ENCODE measurements around the gene KCNQ5. TPM values are rescaled to one million over a fixed set of nuclear protein-coding genes. Genes with fewer than 3 reads are reported as not detected.

KCNQ5 gene
- total and polyA plus RNA-seq, 4 donors: 0.15 to 8.1 (median 2.4) TPM

DNA sequence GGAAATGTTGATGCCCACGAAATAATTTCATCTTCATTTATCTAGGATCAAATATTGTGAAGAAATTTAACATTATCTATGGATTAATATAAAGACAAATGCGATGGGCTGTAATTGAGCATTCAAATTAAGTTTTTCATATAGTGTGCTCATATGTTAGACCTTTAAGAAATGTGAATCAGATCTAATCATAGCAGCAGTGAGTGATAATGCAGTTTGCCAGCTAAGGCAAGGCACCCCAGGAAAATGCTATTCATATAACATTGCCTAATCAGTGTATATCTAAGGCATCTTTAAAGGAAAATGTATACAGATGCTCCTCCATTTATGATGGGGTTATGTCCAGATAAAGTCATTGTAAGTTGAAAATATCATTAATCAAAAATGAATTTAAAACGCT is 135.2 kb downstream of the KCNQ5 start:
- H3K36me3 ChIP-seq (ENCODE audit: control insufficient read depth in 1 of 2, insufficient read depth in 2 of 2, low read length in 1 of 2): no peaks in the 10 kb centered on the region
- peaks cover 3 to 7% of the 10 kb centered on the region in 2 donors for H3K4me1 ChIP-seq (ENCODE audit: control insufficient read depth in 1 of 2, insufficient read depth in 2 of 2, low read length in 2 of 2)
- DNase-seq (no peak), ATAC-seq (ENCODE audit: low FRiP score) (no peak)
- intact Hi-C loops (cut with DNase I): loop anchor here in 1 of 2 donors (5.0 kb wide), 1 partner anchor 135 kb away; the partner anchor contains the start of gene KCNQ5
- H3K4me3 ChIP-seq (ENCODE audit: low read length in 2 of 2): no peak overlapping the region
- 95% methylated on average over 3 of the region's 3 CpGs for WGBS, 2 donors
- H3K27ac ChIP-seq (ENCODE audit: low read depth in 1 of 2, low read length in 2 of 2): no peak overlapping the region
- H3K27me3 ChIP-seq (ENCODE audit: control insufficient read depth in 1 of 2, insufficient read depth in 2 of 2, low read length in 1 of 2): no peaks in the 10 kb centered on the region
- H3K9me3 ChIP-seq (ENCODE audit: control insufficient read depth, low read length): no peaks in the 10 kb centered on the region

- 90 to 100% methylated on average over 1 of the region's 1 CpG for WGBS, 2 donors
- DNase-seq: no peak
- Histone ChIP-seq H3K4me1 (ENCODE audit: control insufficient read depth in 1 of 2, insufficient read depth in 2 of 2, low read length in 2 of 2) (peaks cover 3 to 7% of the 10 kb centered on the region in 2 donors), H3K9me3 (ENCODE audit: control insufficient read depth, low read length) (no peaks in the 10 kb centered on the region), H3K27me3 (ENCODE audit: control insufficient read depth in 1 of 2, insufficient read depth in 2 of 2, low read length in 1 of 2) (no peaks in the 10 kb centered on the region), H3K36me3 (ENCODE audit: control insufficient read depth in 1 of 2, insufficient read depth in 2 of 2, low read length in 1 of 2) (no peaks in the 10 kb centered on the region), H3K27ac (ENCODE audit: low read depth in 1 of 2, low read length in 2 of 2) (no peak overlapping the region), H3K4me3 (ENCODE audit: low read length in 2 of 2) (no peak overlapping the region)
- ATAC-seq (ENCODE audit: low FRiP score): no peak
- intact Hi-C loops (cut with DNase I): loop anchor here in 1 of 2 donors (5.0 kb wide), 1 partner anchor 136 kb away; the partner anchor contains the start of gene KCNQ5
Measured at GRCh38 chr6:72757926-72758325, 136.1 kb downstream of the KCNQ5 start.

GRCh38 chr6:72758901-72759300 is 137.0 kb downstream of the KCNQ5 start:
- Histone ChIP-seq H3K4me1 (ENCODE audit: control insufficient read depth in 1 of 2, insufficient read depth in 2 of 2, low read length in 2 of 2) (peaks cover 3 to 7% of the 10 kb centered on the region in 2 donors), H3K27ac (ENCODE audit: low read depth in 1 of 2, low read length in 2 of 2) (no peak overlapping the region), H3K4me3 (ENCODE audit: low read length in 2 of 2) (no peak overlapping the region), H3K9me3 (ENCODE audit: control insufficient read depth, low read length) (no peaks in the 10 kb centered on the region), H3K36me3 (ENCODE audit: control insufficient read depth in 1 of 2, insufficient read depth in 2 of 2, low read length in 1 of 2) (no peaks in the 10 kb centered on the region), H3K27me3 (ENCODE audit: control insufficient read depth in 1 of 2, insufficient read depth in 2 of 2, low read length in 1 of 2) (no peaks in the 10 kb centered on the region)
- intact Hi-C loops (cut with DNase I): loop anchor here in 1 of 2 donors (5.0 kb wide), 1 partner anchor 137 kb away; the partner anchor contains the start of gene KCNQ5
- 62 to 72% methylated on average over 2 of the region's 2 CpGs for WGBS, 2 donors
- no peak for ATAC-seq (ENCODE audit: low FRiP score)
- no peak for DNase-seq

DNA sequence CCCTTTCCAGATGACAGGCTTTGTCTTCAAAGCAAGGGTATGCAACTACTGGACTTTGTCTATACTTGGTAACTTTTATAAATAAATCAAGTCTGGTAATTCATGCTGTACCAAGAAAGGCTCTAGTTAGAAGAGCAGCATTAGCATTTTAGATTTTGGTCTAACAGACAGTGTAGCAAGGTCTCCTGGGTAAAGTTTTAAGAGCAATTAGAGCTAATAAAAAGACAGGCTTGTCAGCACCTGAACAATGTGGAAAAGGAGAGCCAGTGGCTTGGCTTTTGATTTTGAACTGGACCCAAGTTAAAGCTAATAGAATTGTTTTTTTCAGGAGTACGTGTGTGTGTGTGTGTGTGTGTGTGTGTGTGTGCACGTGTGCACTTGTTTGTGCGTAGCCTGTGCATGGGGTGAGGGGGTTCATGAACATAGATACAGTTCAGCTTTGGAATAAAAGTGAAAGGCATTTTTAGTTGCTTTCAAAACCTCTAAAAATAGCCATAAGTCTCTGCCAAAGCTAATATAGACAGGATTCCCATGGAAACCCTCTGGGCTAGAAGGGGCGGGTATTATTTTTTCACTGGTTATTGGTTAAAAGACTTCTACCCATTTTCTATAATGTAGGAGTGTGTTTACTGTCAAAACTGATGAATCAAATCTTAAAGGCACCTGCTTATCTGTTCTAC is 138.4 kb downstream of the KCNQ5 start:
- H3K27ac ChIP-seq (ENCODE audit: low read depth in 1 of 2, low read length in 2 of 2): peak overlapping the region; percentile 36 to 43

DNA sequence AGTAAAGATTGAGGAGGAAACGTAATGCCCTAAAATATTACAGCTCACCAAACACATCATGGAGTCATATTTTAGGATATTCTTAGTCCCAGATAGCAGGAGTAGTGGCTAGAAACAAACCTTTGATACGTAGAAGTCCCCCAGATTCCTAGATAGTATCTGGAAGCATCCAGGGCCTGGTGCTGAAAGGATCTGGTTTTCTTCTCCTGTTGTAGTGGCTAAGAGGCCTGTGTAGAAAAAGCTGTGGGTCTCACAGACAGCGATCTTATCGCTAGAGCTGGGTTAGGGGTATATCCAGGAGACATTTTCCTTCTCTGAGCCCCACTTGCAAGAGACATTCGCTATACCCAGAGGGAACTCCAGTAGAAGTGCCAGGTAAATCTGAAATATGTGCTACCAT is 139.9 kb downstream of the KCNQ5 start:
- WGBS, 2 donors: 63 to 67% methylated on average over 5 of the region's 5 CpGs
- ATAC-seq (ENCODE audit: low FRiP score) (no peak), DNase-seq (no peak)
- no peaks in the 10 kb centered on the region for H3K9me3 ChIP-seq (ENCODE audit: control insufficient read depth, low read length)
- H3K4me1 ChIP-seq (ENCODE audit: control insufficient read depth in 1 of 2, insufficient read depth in 2 of 2, low read length in 2 of 2): peaks cover 3 to 7% of the 10 kb centered on the region in 2 donors
- intact Hi-C loops (cut with DNase I): no loop called here
- H3K36me3 ChIP-seq (ENCODE audit: control insufficient read depth in 1 of 2, insufficient read depth in 2 of 2, low read length in 1 of 2): no peaks in the 10 kb centered on the region
- H3K27ac ChIP-seq (ENCODE audit: low read depth in 1 of 2, low read length in 2 of 2): no peak overlapping the region
- H3K27me3 ChIP-seq (ENCODE audit: control insufficient read depth in 1 of 2, insufficient read depth in 2 of 2, low read length in 1 of 2): no peaks in the 10 kb centered on the region
- H3K4me3 ChIP-seq (ENCODE audit: low read length in 2 of 2): no peak overlapping the region

More for the DNA sequence above, 138.4 kb downstream of the KCNQ5 start:
- peak overlapping the region; percentile 21 to 40 for H3K4me3 ChIP-seq (ENCODE audit: low read length in 2 of 2)
- no peaks in the 10 kb centered on the region for H3K9me3 ChIP-seq (ENCODE audit: control insufficient read depth, low read length)
- DNase-seq: no peak
- peaks cover 3 to 7% of the 10 kb centered on the region in 2 donors for H3K4me1 ChIP-seq (ENCODE audit: control insufficient read depth in 1 of 2, insufficient read depth in 2 of 2, low read length in 2 of 2)
- intact Hi-C loops (cut with DNase I): no loop called here
- no peaks in the 10 kb centered on the region for H3K36me3 ChIP-seq (ENCODE audit: control insufficient read depth in 1 of 2, insufficient read depth in 2 of 2, low read length in 1 of 2)
- no peaks in the 10 kb centered on the region for H3K27me3 ChIP-seq (ENCODE audit: control insufficient read depth in 1 of 2, insufficient read depth in 2 of 2, low read length in 1 of 2)
- 0 to 6% methylated on average over 4 of the region's 4 CpGs for WGBS, 2 donors
- ATAC-seq (ENCODE audit: low FRiP score): peak; percentile 56

DNA sequence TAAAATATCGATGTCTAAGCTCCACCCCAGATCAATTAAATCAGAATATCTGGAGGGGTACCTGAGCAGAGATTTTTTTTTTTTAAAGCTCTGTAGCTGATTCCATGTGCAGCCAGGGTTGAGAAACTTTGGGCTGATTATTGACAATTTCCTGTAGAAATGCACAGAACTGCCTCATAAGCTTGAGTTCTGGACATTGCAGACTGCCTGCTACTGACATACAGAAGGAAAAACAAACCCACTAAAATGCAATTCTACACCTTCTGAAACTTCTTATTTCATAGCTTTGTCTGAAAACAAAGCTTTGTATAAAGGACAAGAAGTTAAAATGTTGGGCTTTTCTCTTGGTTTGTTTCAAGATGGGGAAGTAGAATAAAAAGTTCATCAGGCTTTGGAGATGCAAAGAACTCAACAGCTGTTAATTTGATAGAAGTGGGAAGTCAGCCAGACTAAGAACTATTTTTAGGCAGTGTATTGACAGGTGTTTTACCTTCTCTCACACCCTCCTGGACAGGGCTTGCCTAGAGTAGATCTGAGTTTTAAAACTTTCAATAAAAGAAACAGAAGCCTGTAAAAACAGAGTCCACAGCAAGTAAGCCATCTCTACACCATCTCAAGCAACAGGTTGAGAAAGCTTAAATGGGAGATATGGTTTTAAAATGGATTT is 147.7 kb downstream of the KCNQ5 start:
- DNase-seq (no peak), ATAC-seq (ENCODE audit: low FRiP score) (no peak)
- no peaks in the 10 kb centered on the region for H3K27me3 ChIP-seq (ENCODE audit: control insufficient read depth in 1 of 2, insufficient read depth in 2 of 2, low read length in 1 of 2)
- H3K9me3 ChIP-seq (ENCODE audit: control insufficient read depth, low read length): no peaks in the 10 kb centered on the region
- 97 to 98% methylated on average over 1 of the region's 1 CpG for WGBS, 2 donors
- H3K36me3 ChIP-seq (ENCODE audit: control insufficient read depth in 1 of 2, insufficient read depth in 2 of 2, low read length in 1 of 2): no peaks in the 10 kb centered on the region
- no peaks in the 10 kb centered on the region for H3K4me1 ChIP-seq (ENCODE audit: control insufficient read depth in 1 of 2, insufficient read depth in 2 of 2, low read length in 2 of 2)
- H3K27ac ChIP-seq (ENCODE audit: low read depth in 1 of 2, low read length in 2 of 2): no peak overlapping the region
- intact Hi-C loops (cut with DNase I): no loop called here
- H3K4me3 ChIP-seq (ENCODE audit: low read length in 2 of 2): no peak overlapping the region

DNA sequence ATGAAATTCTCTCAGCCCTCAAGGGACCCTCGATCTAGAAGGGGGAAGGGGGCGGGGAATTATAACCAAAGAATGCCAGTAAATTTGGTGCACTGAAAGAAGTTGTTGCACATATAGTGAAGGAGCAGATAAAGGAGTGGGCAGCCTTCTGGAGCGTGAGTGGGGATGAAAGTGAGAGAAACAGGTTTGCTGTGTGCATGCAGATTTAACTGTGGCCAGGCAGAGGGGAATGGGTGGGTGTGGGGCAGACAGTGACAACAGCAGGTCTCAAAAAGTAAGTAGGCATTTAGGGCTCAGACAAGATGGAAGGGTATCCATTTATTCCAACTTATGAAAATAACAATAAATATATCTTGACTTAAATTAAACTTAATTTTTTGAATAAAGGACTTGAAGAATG is 149.1 kb downstream of the KCNQ5 start:
- intact Hi-C loops (cut with DNase I): no loop called here

GRCh38 chr6:72776456-72776855 is 154.6 kb downstream of the KCNQ5 start:
- no peak overlapping the region for H3K27ac ChIP-seq (ENCODE audit: low read depth in 1 of 2, low read length in 2 of 2)
- H3K4me1 ChIP-seq (ENCODE audit: control insufficient read depth in 1 of 2, insufficient read depth in 2 of 2, low read length in 2 of 2): no peaks in the 10 kb centered on the region
- DNase-seq (no peak), ATAC-seq (ENCODE audit: low FRiP score) (no peak)
- intact Hi-C loops (cut with DNase I): no loop called here
- no peaks in the 10 kb centered on the region for H3K9me3 ChIP-seq (ENCODE audit: control insufficient read depth, low read length)
- no peaks in the 10 kb centered on the region for H3K27me3 ChIP-seq (ENCODE audit: control insufficient read depth in 1 of 2, insufficient read depth in 2 of 2, low read length in 1 of 2)
- WGBS, 2 donors: 100% methylated on average over 1 of the region's 1 CpG
- no peak overlapping the region for H3K4me3 ChIP-seq (ENCODE audit: low read length in 2 of 2)
- H3K36me3 ChIP-seq (ENCODE audit: control insufficient read depth in 1 of 2, insufficient read depth in 2 of 2, low read length in 1 of 2): no peaks in the 10 kb centered on the region

More for the DNA sequence above, 149.1 kb downstream of the KCNQ5 start:
- H3K36me3 ChIP-seq (ENCODE audit: control insufficient read depth in 1 of 2, insufficient read depth in 2 of 2, low read length in 1 of 2): no peaks in the 10 kb centered on the region
- no peaks in the 10 kb centered on the region for H3K27me3 ChIP-seq (ENCODE audit: control insufficient read depth in 1 of 2, insufficient read depth in 2 of 2, low read length in 1 of 2)
- ATAC-seq (ENCODE audit: low FRiP score) (no peak), DNase-seq (no peak)
- H3K4me3 ChIP-seq (ENCODE audit: low read length in 2 of 2): no peak overlapping the region
- H3K9me3 ChIP-seq (ENCODE audit: control insufficient read depth, low read length): no peaks in the 10 kb centered on the region
- H3K4me1 ChIP-seq (ENCODE audit: control insufficient read depth in 1 of 2, insufficient read depth in 2 of 2, low read length in 2 of 2): no peaks in the 10 kb centered on the region
- 55 to 69% methylated on average over 3 of the region's 3 CpGs for WGBS, 2 donors
- no peak overlapping the region for H3K27ac ChIP-seq (ENCODE audit: low read depth in 1 of 2, low read length in 2 of 2)

- Histone ChIP-seq H3K27me3 (ENCODE audit: control insufficient read depth in 1 of 2, insufficient read depth in 2 of 2, low read length in 1 of 2) (no peaks in the 10 kb centered on the region), H3K36me3 (ENCODE audit: control insufficient read depth in 1 of 2, insufficient read depth in 2 of 2, low read length in 1 of 2) (no peaks in the 10 kb centered on the region), H3K9me3 (ENCODE audit: control insufficient read depth, low read length) (no peaks in the 10 kb centered on the region), H3K4me1 (ENCODE audit: control insufficient read depth in 1 of 2, insufficient read depth in 2 of 2, low read length in 2 of 2) (peaks cover 5 to 9% of the 10 kb centered on the region in 2 donors), H3K27ac (ENCODE audit: low read depth in 1 of 2, low read length in 2 of 2) (no peak overlapping the region), H3K4me3 (ENCODE audit: low read length in 2 of 2) (no peak overlapping the region)
- ATAC-seq (ENCODE audit: low FRiP score): no peak
- intact Hi-C loops (cut with DNase I): no loop called here
- DNase-seq: no peak
Measured at GRCh38 chr6:72781624-72782023, 159.8 kb downstream of the KCNQ5 start.

Measured in aorta (tissue), 5 donors.